Esophagus muscularis mucosa (tissue), 4 donors: ENCODE measurements around the gene NUDT17.

Experiments used
- EP300 ChIP-seq: sonication (generic); formaldehyde crosslinking; IDR thresholded peaks from one replicate; pipeline ENCODE4 v1.6.1; 2017; ENCODE audit warnings: antibody characterized with exemption
- POLR2A ChIP-seq: fragments of 450-650 bp; IDR thresholded peaks from one replicate; pipeline ENCODE4 v1.6.1; 2017; ENCODE audit warnings: antibody characterized with exemption, moderate library complexity, mild to moderate bottlenecking, low read depth
- TF ChIP-seq, protein P1 (sequence below), 3 experiments: fragments of 200-600 bp in 2 of 3; fragments of 450-650 bp in 1 of 3; sonication (generic) in 2 of 3; IDR thresholded peaks; one replicate each; pipeline ENCODE4 v1.5.1; 2017 to 2019; ENCODE audit warnings: antibody characterized with exemption in 3 of 3, mild to moderate bottlenecking in 2 of 3, moderate library complexity in 1 of 3

GRCh38 chr1:145837656-145838055, 7.8 kb upstream of the NUDT17 start:
- no peak for TF ChIP-seq POLR2A
- TF ChIP-seq, protein P1, sequence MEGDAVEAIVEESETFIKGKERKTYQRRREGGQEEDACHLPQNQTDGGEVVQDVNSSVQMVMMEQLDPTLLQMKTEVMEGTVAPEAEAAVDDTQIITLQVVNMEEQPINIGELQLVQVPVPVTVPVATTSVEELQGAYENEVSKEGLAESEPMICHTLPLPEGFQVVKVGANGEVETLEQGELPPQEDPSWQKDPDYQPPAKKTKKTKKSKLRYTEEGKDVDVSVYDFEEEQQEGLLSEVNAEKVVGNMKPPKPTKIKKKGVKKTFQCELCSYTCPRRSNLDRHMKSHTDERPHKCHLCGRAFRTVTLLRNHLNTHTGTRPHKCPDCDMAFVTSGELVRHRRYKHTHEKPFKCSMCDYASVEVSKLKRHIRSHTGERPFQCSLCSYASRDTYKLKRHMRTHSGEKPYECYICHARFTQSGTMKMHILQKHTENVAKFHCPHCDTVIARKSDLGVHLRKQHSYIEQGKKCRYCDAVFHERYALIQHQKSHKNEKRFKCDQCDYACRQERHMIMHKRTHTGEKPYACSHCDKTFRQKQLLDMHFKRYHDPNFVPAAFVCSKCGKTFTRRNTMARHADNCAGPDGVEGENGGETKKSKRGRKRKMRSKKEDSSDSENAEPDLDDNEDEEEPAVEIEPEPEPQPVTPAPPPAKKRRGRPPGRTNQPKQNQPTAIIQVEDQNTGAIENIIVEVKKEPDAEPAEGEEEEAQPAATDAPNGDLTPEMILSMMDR (IDR thresholded peaks at IDR 0.05), result no peak
- no peak for TF ChIP-seq EP300
